ENCODE measurements around the gene SPRY1. TPM values are rescaled to one million over a fixed set of nuclear protein-coding genes. Genes with fewer than 3 reads are reported as not detected.

Gene SPRY1
- total RNA-seq, 1 donor from 2014 or later, result 93.2 TPM

DNA sequence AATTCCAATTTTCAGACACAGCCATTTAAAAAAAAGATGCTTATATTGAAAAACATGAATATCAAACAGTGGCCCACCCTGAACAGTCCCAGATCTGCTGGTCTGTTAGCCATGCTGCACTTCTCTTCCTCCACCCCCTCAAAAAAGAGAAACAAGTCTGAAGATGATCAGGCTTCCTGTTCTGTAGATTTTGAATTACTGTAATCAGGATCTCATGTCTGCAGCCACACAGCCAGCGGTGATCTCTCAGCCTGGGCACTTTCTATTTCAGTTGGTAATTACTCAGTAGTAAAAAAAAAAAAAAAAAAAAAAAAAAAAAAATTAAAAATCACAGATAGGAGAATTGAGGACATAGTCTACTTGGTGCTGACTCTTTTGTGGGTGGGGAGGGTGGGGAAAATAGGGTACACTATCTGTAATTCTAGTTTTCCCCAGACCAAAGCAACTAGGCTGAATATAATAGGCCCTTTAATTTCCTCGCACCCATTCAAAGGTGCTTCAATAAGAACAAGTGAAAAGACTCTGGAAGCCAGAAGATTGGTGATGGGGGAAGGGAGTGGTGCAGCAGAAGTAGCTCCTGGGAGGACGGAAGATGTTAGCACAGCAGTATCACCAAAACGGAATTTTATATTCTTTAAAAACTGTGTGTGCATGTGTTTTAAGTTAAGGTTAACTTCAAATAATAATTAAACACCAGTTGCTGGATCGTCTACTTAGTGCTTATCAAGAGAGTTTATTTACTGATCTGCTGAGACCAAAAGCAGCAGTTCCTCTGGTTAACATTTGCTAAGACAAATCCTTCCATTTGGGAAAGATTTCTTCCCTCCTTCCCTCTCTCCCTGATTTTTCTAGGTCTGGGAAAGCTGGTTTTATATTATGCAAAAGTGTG, 47.0 kb downstream of the SPRY1 start:
- no peak for DNase-seq (ENCODE audit: low spot score)

DNA sequence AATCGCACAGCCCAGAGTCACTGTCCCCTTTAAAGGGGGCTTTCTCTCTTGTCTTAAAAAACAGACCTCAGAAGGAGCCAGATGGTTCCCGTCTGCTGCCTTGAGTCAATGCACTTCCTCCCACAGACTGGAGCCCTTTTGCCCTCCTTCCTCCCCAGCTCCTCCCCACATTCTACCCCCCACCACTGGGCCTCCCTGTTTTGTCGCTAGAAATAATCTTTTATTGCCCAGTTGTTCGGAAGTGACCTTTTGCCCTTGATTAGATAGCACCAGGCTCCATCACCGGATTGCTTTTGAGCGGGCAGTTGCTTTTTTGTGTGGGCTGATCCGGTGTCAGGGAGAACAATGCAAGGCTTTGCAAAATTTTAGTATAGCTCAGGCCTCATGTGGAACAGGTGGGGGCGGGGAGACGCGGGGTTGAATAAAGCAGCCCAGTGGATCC, 47.7 kb downstream of the SPRY1 start:
- DNase-seq (ENCODE audit: low spot score), result peak; percentile 39

DNA sequence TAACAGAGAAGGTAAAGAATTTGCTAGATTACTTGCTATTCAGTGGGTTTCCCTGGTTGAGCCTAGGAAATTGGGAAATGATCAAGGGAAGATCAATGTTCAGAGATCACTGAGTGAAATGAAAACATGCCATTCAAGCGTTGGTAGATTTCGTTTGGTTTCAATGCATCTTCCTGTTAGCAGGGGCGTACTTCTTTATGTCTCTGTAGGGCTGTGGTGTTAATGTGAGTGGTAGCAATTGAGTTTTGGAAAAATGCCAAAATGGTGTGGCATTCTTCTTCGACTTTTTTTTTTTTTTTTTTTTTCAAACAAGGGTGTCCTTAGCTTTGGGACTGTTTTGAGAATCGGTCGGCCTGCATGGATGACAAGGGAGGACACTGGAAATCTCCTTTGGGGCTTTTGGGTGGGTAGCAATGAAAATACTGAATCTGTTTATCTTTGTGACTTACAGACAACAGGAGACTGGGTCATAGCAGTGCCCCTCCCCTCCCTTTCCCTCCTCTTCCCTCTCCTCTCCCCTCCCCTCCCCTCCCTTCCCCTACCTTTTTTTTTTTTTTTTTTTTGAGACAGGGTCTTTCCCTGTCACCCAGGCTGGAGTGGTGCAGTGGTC, 50.4 kb downstream of the SPRY1 start:
- no peak for DNase-seq (ENCODE audit: low spot score)

DNA sequence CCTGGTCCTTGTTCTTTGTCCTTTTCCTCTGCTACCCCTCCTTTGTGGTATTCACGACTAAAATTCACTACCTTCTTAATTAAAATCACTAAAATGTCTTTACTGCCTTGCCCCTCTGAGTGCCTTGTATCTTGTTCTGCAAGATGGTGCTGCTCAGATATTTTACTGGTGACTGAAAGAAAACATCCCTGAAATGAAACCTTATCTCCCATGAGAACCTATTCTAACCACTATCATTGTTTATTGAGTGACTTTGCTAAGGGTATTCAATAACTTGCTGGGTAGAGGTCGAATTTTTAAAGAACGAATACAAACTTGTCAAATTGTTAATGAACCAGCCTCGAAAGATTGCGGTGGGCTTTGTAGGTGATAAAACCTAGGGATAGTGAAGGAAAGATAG, 52.8 kb downstream of the SPRY1 start:
- DNase-seq (ENCODE audit: low spot score), result no peak

DNA sequence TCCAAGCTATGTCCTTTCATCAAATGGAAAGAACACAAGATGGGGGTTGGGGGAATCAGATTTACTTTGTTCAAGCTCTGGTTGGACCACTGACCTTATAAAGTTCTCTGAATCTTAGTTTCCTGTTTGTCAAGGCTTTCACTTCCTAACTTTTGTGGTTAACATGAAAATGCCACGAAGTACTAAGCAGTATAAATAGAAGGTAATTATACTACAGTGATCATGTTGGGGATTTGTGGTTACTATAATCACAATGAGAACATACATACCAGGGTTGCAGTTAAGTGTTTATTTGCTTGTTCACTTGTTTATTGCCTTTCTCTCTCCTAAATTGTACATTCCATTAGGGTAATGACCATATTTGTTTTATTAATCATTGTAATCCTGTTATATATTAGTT, 53.2 kb downstream of the SPRY1 start:
- DNase-seq (ENCODE audit: low spot score), result no peak

DNA sequence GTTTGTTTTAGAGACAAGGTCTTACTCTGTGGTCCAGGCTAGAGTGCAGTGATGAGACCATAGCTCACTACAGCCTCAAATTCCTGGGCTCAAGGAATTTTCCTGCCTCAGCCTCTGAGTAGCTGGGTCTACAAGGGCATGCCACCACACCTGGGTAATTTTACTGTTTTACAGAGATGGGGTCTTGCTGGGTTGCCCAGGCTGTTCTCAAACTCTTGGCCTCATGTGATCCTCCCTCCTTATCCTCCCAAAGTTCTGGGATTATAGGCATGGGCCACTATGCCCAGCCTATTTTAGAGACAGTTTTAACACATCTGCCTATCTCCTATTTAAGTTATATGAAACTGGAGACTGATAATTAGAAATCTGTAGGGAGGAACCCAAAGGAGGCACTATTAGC, 53.8 kb downstream of the SPRY1 start:
- no peak for DNase-seq (ENCODE audit: low spot score)

DNA sequence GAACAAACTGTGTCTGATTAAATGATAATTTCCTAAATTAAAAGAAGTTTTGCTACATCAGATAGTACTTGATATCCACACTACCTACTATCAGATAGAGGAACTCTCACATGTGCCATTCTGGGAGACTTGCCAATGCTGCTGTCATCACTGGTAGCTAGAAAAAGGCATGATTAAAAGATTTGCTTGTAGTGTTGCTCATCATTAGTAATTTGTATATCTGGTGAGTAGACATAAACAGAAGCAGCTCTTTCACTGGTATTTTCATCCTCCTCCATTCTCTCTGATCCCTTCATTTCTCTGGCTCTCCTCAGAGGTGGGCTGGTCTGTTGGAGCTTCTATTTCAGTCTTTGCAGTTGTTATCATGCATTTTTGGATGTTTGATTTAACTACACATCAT, 56.0 kb downstream of the SPRY1 start:
- peak; percentile 72 for DNase-seq (ENCODE audit: low spot score)

DNA sequence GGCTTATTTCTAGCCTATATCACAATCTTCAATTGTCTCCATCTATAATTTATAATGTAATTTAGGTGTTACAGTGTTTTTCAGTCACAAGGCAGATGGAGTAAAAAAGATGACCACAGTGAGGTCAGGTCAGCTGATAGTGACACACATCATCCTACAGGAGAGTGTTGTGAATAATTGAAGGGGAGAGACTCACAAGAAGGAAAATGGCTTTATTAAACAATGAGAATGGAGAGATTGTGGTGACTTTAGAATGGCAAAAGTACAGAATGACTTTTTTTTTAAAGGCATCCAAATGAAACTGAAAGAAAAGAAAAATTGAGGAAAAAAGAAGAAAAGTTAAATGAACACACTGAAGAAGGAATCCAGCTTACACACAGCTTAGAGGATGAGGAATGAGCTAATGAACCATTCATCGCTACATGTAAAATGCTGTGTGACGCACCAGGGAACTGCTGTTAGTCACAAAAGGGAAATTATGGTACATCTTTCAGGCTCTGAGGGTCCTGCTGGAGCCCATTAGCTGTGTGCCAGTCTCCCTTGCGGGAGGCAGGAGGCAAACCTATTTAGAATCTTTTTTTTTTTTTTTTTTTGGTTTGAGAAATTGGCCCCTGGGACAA, 56.6 kb downstream of the SPRY1 start:
- DNase-seq (ENCODE audit: low spot score), result no peak

Data from mucosa of gallbladder (tissue), 1 donor.